H1 (cell line): Measurements from ENCODE around the gene SNX21. TPM values are rescaled to one million over a fixed set of nuclear protein-coding genes. Genes with fewer than 3 reads are reported as not detected.

ENCODE experiments used
- CTCF ChIA-PET: fragments of 300-600 bp; sonication (Branson Sonifier 250); formaldehyde crosslinking; loops from one replicate; lab custom pipeline; 2021; ENCODE audit not compliant: partially characterized antibody; lab: Charles Lee
- POLR2A ChIA-PET: fragments of 300-600 bp; sonication (Branson Sonifier 250); formaldehyde crosslinking; loops from one replicate; lab custom pipeline; 2021; ENCODE audit warnings: inconsistent platforms; ENCODE audit not compliant: partially characterized antibody; lab: Charles Lee
- DNase-seq, 2 experiments: peaks; one replicate each; pipeline versions ENCODE4 v3.0.0 to v3.0.0-alpha.2; 2010 to 2022; ENCODE audit warnings: low spot score in 2 of 2, low read depth in 1 of 2, mixed read lengths in 1 of 2
- FAIRE-seq: peaks from 2 replicates; lab custom pipeline; 2011; peaks lifted over from hg19 to GRCh38; lab: Jason Lieb, UNC
- H2AFZ ChIP-seq: 2 replicates; pipeline ENCODE4 v1.8.1; 2012; ENCODE audit warnings: low read length, inconsistent platforms
- H2AK5ac ChIP-seq: 2 replicates; pipeline ENCODE4 v1.6.1; 2013; ENCODE audit warnings: low read depth, low read length
- H2BK120ac ChIP-seq: replicated peaks from 2 replicates; pipeline ENCODE3; 2013; ENCODE audit warnings: low read depth, low read length, inconsistent platforms
- H2BK12ac ChIP-seq: 2 replicates; pipeline ENCODE4 v1.6.1; 2013; ENCODE audit warnings: low read depth, low read length
- H2BK15ac ChIP-seq: 2 replicates; pipeline ENCODE4 v1.6.1; 2013; ENCODE audit warnings: low read length
- H2BK20ac ChIP-seq: 2 replicates; pipeline ENCODE4 v1.6.1; 2013; ENCODE audit warnings: low read length
- H2BK5ac ChIP-seq: 2 replicates; pipeline ENCODE4 v1.6.1; 2013; ENCODE audit warnings: low read depth, low read length
- H3K14ac ChIP-seq: 2 replicates; pipeline ENCODE4 v1.6.1; 2013; ENCODE audit warnings: inconsistent platforms; ENCODE audit not compliant: insufficient read length
- H3K18ac ChIP-seq: 2 replicates; pipeline ENCODE4 v1.6.1; 2013; ENCODE audit warnings: low read length; ENCODE audit errors: extremely low read depth
- H3K23ac ChIP-seq: 2 replicates; pipeline ENCODE4 v1.6.1; 2013; ENCODE audit warnings: inconsistent platforms; ENCODE audit not compliant: insufficient read length
- H3K23me2 ChIP-seq: 2 replicates; pipeline ENCODE4 v1.6.1; 2013; ENCODE audit warnings: low read depth, low read length
- H3K27ac ChIP-seq: 2 replicates; pipeline ENCODE4 v1.6.1; 2011; ENCODE audit warnings: low read depth, low read length, inconsistent platforms
- H3K27me3 ChIP-seq, 4 experiments: replicated peaks in 1 of 4; 1 replicate in 1 of 4; 2 replicates in 3 of 4; pipeline versions ENCODE4 v1.6.1 to v1.8.1; 2011 to 2013; ENCODE audit warnings: low read length in 3 of 4, mild to moderate bottlenecking in 3 of 4, inconsistent platforms in 2 of 4, mixed read lengths in 2 of 4, moderate library complexity in 1 of 4; ENCODE audit not compliant: control insufficient read depth in 3 of 4, insufficient read depth in 3 of 4; ENCODE audit errors: extremely low read depth in 1 of 4
- H3K36me3 ChIP-seq, 4 experiments: 2 replicates each; pipeline versions ENCODE4 v1.6.1 to v1.8.1; 2011 to 2013; ENCODE audit warnings: mild to moderate bottlenecking in 4 of 4, low read length in 3 of 4, moderate library complexity in 2 of 4, control low read depth in 1 of 4, inconsistent platforms in 1 of 4; ENCODE audit not compliant: insufficient read depth in 4 of 4, control insufficient read depth in 2 of 4
- H3K4ac ChIP-seq: replicated peaks from 2 replicates; pipeline ENCODE3; 2013; ENCODE audit warnings: low read length, low read depth, mixed read lengths, inconsistent platforms; ENCODE audit not compliant: insufficient read length
- H3K4me1 ChIP-seq, 4 experiments: replicated peaks in 1 of 4; 1 replicate in 1 of 4; 2 replicates in 3 of 4; pipeline versions ENCODE4 v1.6.1 to v1.8.1; 2011 to 2013; ENCODE audit warnings: low read length in 3 of 4, inconsistent platforms in 2 of 4, mixed read lengths in 1 of 4; ENCODE audit not compliant: insufficient read depth in 4 of 4, control insufficient read depth in 3 of 4
- H3K4me2 ChIP-seq, 2 experiments: 2 replicates each; pipeline versions ENCODE4 v1.6.1 to v1.8.1; 2011 to 2013; ENCODE audit warnings: low read depth in 2 of 2, low read length in 2 of 2, control low read depth in 1 of 2, inconsistent platforms in 1 of 2, mild to moderate bottlenecking in 1 of 2; ENCODE audit not compliant: insufficient read depth in 1 of 2
- H3K4me3 ChIP-seq, 4 experiments: fragments of 200-600, 300-600 bp in 1 of 4; sonication (generic), shearing (Covaris generic), sonication (Bioruptor Twin) in 1 of 4; 2 replicates each; pipeline versions ENCODE4 v1.5.1 to v1.8.1; 2011 to 2016; ENCODE audit warnings: low read length in 4 of 4, low read depth in 3 of 4, control low read depth in 2 of 4, inconsistent platforms in 2 of 4, mild to moderate bottlenecking in 2 of 4, mixed read lengths in 1 of 4, moderate library complexity in 1 of 4; ENCODE audit not compliant: insufficient read depth in 2 of 4; ENCODE audit errors: extremely low read depth in 1 of 4
- H3K56ac ChIP-seq: replicated peaks from 2 replicates; pipeline ENCODE3; 2013; ENCODE audit warnings: low read depth, mild to moderate bottlenecking, mixed read lengths, low read length, inconsistent platforms; ENCODE audit not compliant: insufficient read length
- H3K79me1 ChIP-seq: 2 replicates; pipeline ENCODE4 v1.6.1; 2013; ENCODE audit warnings: low read depth, low read length, control low read depth
- H3K79me2 ChIP-seq, 2 experiments: 2 replicates each; pipeline versions ENCODE4 v1.6.1 to v1.8.1; 2012 to 2013; ENCODE audit warnings: low read length in 2 of 2, mild to moderate bottlenecking in 2 of 2, inconsistent platforms in 1 of 2; ENCODE audit not compliant: insufficient read depth in 2 of 2, control insufficient read depth in 1 of 2
- H3K9ac ChIP-seq, 4 experiments: replicated peaks in 1 of 4; 1 replicate in 1 of 4; 2 replicates in 3 of 4; pipeline versions ENCODE4 v1.6.1 to v1.8.1; 2011 to 2013; ENCODE audit warnings: low read depth in 3 of 4, low read length in 3 of 4, control low read depth in 2 of 4, mild to moderate bottlenecking in 2 of 4, moderate library complexity in 2 of 4, inconsistent platforms in 1 of 4; ENCODE audit errors: extremely low read depth in 1 of 4
- H3K9me3 ChIP-seq, 2 experiments: 2 replicates each; pipeline versions ENCODE4 v1.6.1 to v1.8.1; 2012 to 2013; ENCODE audit warnings: mild to moderate bottlenecking in 2 of 2, moderate library complexity in 2 of 2, control low read depth in 1 of 2, inconsistent platforms in 1 of 2, low read depth in 1 of 2, low read length in 1 of 2, mixed read lengths in 1 of 2; ENCODE audit not compliant: insufficient read depth in 2 of 2
- H4K20me1 ChIP-seq, 2 experiments: replicated peaks in 1 of 2; 2 replicates each; pipeline versions ENCODE3 to v1.8.1; 2011 to 2013; ENCODE audit warnings: inconsistent platforms in 2 of 2, low read length in 2 of 2, mild to moderate bottlenecking in 1 of 2; ENCODE audit not compliant: insufficient read depth in 2 of 2, control insufficient read depth in 1 of 2
- H4K5ac ChIP-seq: 2 replicates; pipeline ENCODE4 v1.6.1; 2013; ENCODE audit warnings: low read length, low read depth, mixed read lengths, inconsistent platforms; ENCODE audit not compliant: insufficient read length
- H4K8ac ChIP-seq: 2 replicates; pipeline ENCODE4 v1.8.0; 2013; ENCODE audit warnings: mild to moderate bottlenecking, moderate library complexity, low read length, inconsistent platforms; ENCODE audit not compliant: insufficient read depth; ENCODE audit errors: extremely low read depth
- H4K91ac ChIP-seq: replicated peaks from 2 replicates; pipeline ENCODE3; 2013; ENCODE audit warnings: low read length, mixed read lengths, inconsistent platforms; ENCODE audit not compliant: insufficient read length
- JUN ChIP-seq: IDR thresholded peaks from 2 replicates; pipeline ENCODE4 v1.6.1; 2011; ENCODE audit warnings: low read depth, mild to moderate bottlenecking, improper control_type of control experiment, low read length
- POLR2A ChIP-seq, 2 experiments: IDR thresholded peaks; 1 replicate in 1 of 2; 2 replicates in 1 of 2; pipeline ENCODE4 v1.6.1; 2011; ENCODE audit warnings: low read depth in 2 of 2, low read length in 2 of 2, mild to moderate bottlenecking in 2 of 2; ENCODE audit errors: control extremely low read depth in 1 of 2
- RAD21 ChIP-seq, 2 experiments: IDR thresholded peaks in 1 of 2; conservative IDR thresholded peaks in 1 of 2; 2 replicates each; pipeline ENCODE4 v1.6.1; 2011; ENCODE audit warnings: low read depth in 2 of 2, low read length in 2 of 2, improper control_type of control experiment in 1 of 2, inconsistent platforms in 1 of 2, mild to moderate bottlenecking in 1 of 2, moderate library complexity in 1 of 2
- TBP ChIP-seq: IDR thresholded peaks from 2 replicates; pipeline ENCODE4 v1.6.1; 2011; ENCODE audit warnings: low read depth, low read length, improper control_type of control experiment
- WGBS, 2 experiments: shearing (Covaris generic) in 1 of 2; methylation state at CpG; one replicate each; pipeline versions ENCODE4 v1.1.6 to v1.1.7; 2013 to 2015; ENCODE audit warnings: low lambda C conversion rate in 2 of 2, mixed read lengths in 2 of 2, inconsistent platforms in 1 of 2, low coverage in 1 of 2, missing lambda C conversion rate in 1 of 2; ENCODE audit not compliant: insufficient replicate concordance in 2 of 2, insufficient coverage in 1 of 2, insufficient read length in 1 of 2; ENCODE audit errors: extremely low coverage in 1 of 2, missing lambda C conversion rate in 1 of 2; 5-methylcytosine and 5-hydroxymethylcytosine counted together
- polyA plus RNA-seq, 7 experiments: library from polyadenylated mRNA; depleted of rRNA in 3 of 7; stranded (reverse) in 5 of 7; unstranded in 2 of 7; fragments of >200 nt in 5 of 7; fragments of 200-250 nt in 2 of 7; gene quantifications; 1 replicate in 5 of 7; 2 replicates in 1 of 7; 4 replicates in 1 of 7; pipeline versions ENCODE4 v1.2.1 to v1.2.3, GENCODE V29; 2011 to 2013; ENCODE audit warnings: missing spikeins in 2 of 7, mixed read lengths in 2 of 7
- total RNA-seq: library from RNA; stranded (reverse); fragmentation: NEBNext Ultra II Directional; extraction: Animal tissue kit (Norgen Biotek cat#: 25700); gene quantifications from 2 replicates; pipeline ENCODE4 v1.2.1, GENCODE V29; 2021

The SNX21 gene
- total and polyA plus RNA-seq, 2 of the 8 experiments (the other 6 are each of a cell fraction or from before 2014, with no cell fraction given) = 15.8 to 16.8 TPM

GRCh38 chr20:45835329-45835765 is 1.7 kb downstream of the SNX21 start:
- Histone ChIP-seq H4K20me1 (peaks cover 0 to 4% of the 10 kb centered on the region in 2 experiments), H3K56ac (no peak overlapping the region), H4K91ac (peak overlapping the region; percentile 13), H2BK15ac (no peak overlapping the region), H3K27me3 (no peaks in the 10 kb centered on the region), H2BK120ac (no peak overlapping the region), H3K14ac (no peak overlapping the region), H2AK5ac (no peak overlapping the region), H3K36me3 (peaks cover 0 to 5% (median under 1%) of the 10 kb centered on the region in 4 experiments; a peak in 2 of 8 replicates), H3K4me2 (peak overlapping the region in 1 of 2 experiments; percentile 88; a peak in 1 of 4 replicates), H2BK5ac (no peak overlapping the region), H4K5ac (no peak overlapping the region), H3K4ac (no peak overlapping the region), H3K9me3 (no peaks in the 10 kb centered on the region), H3K79me1 (peaks cover 9% of the 10 kb centered on the region), H3K4me3 (peak overlapping the region in 1 of 4 experiments; percentile 77; a peak in 1 of 8 replicates), H2BK12ac (no peak overlapping the region), H3K4me1 (peaks cover 0 to 17% (median 8%) of the 10 kb centered on the region in 4 experiments; a peak in 6 of 7 replicates), H3K27ac (no peak overlapping the region), H3K18ac (no peak overlapping the region), H3K23me2 (peaks cover 8% of the 10 kb centered on the region; the same call in 1 of the 2 replicates), H3K9ac (no peak overlapping the region), H3K23ac (no peak overlapping the region), H4K8ac (no peak overlapping the region), H3K79me2 (peaks cover 0 to 11% of the 10 kb centered on the region in 2 experiments; a peak in 1 of 4 replicates), H2AFZ (no peak overlapping the region), H2BK20ac (no peak overlapping the region)
- ChIA-PET CTCF (interaction anchor here (0.8 to 1.9 kb wide), 2 partner anchors 9 to 13 kb away, joined by 3 to 4 read pairs; no protein-coding TSS in a partner anchor), POLR2A (interaction anchor here (4.0 to 13.8 kb wide), 4 partner anchors 12 to 20 kb away, joined by 36 to 178 read pairs (median 54); partner anchors contain the start of genes ACOT8, UBE2C and ZSWIM3)
- DNase-seq (no peak), FAIRE-seq (no peak)
- TF ChIP-seq TBP = no peak
- TF ChIP-seq JUN = no peak
- TF ChIP-seq RAD21 (IDR thresholded peaks at IDR 0.05 in 1 of 2, conservative IDR thresholded peaks at IDR 0.05 in 1 of 2; ENCODE audit: low read depth in 2 of 2, low read length in 2 of 2) = no peak
- peak in 1 of 2 experiments; percentile 36; a peak in 1 of 3 replicates for TF ChIP-seq POLR2A (IDR thresholded peaks at IDR 0.05; ENCODE audit: control extremely low read depth in 1 of 2, low read depth in 2 of 2, low read length in 2 of 2)
- 94% methylated on average over 3 of the region's 3 CpGs; no CpG with 5 or more reads in 1 of the 2 experiments for WGBS, 2 experiments
